HAP-1 (cell line): ENCODE data around the gene POLRMT.
"Not testable (repeated sequence)": the region's sequence is repeated elsewhere in the genome, so short reads cannot be mapped to it uniquely, and the experiment has no call there.

Experiments used
- DNase-seq, 2 experiments: peaks; one replicate each; pipeline ENCODE4 v3.0.0-alpha.2; 2016 to 2020; ENCODE audit warnings: low spot score in 2 of 2
- H3K27me3 ChIP-seq: fragments of 250-450 bp; sonication (Bioruptor Pico); 2 replicates; pipeline ENCODE4 v1.5.1; 2020; ENCODE audit warnings: low read depth, mild to moderate bottlenecking, moderate library complexity
- H3K36me3 ChIP-seq: fragments of 250-450 bp; sonication (Bioruptor Pico); replicated peaks from 2 replicates; pipeline ENCODE4 v1.5.1; 2020; ENCODE audit warnings: mild to moderate bottlenecking
- H3K4me1 ChIP-seq: fragments of 250-450 bp; sonication (Bioruptor Pico); 2 replicates; pipeline ENCODE4 v1.5.1; 2020; ENCODE audit warnings: mild to moderate bottlenecking
- H3K4me3 ChIP-seq: fragments of 250-450 bp; sonication (Bioruptor Pico); 2 replicates; pipeline ENCODE4 v1.5.1; 2020; ENCODE audit warnings: mild to moderate bottlenecking, moderate library complexity
- H3K9me3 ChIP-seq: fragments of 250-450 bp; sonication (Bioruptor Pico); 2 replicates; pipeline ENCODE4 v1.5.1; 2020; ENCODE audit warnings: mild to moderate bottlenecking, moderate library complexity
- in situ Hi-C: fragments of 300-500 bp; cut with MboI; formaldehyde crosslinking; loops from 3 replicates; pipeline ENCODE4 v1.14.3; 2020; ENCODE audit warnings: low sequenced_read_pairs, inconsistent platforms, mixed read lengths

POLRMT gene

GRCh38 chr19:674282-675151 is 41.2 kb upstream of the POLRMT start:
- no peaks in the 10 kb centered on the region for H3K36me3 ChIP-seq
- in situ Hi-C loops: no loop called here
- peaks cover 16% of the 10 kb centered on the region for H3K27me3 ChIP-seq
- no peaks in the 10 kb centered on the region; the same call in 1 of the 2 replicates for H3K4me1 ChIP-seq
- no peaks in the 10 kb centered on the region; the same call in 1 of the 2 replicates for H3K9me3 ChIP-seq
- no peak for DNase-seq
- H3K4me3 ChIP-seq: no peak overlapping the region

- Histone ChIP-seq H3K4me1 (no peaks in the 10 kb centered on the region), H3K4me3 (no peak overlapping the region), H3K27me3 (peaks cover 6% of the 10 kb centered on the region), H3K36me3 (no peaks in the 10 kb centered on the region), H3K9me3 (peaks cover 11% of the 10 kb centered on the region)
- DNase-seq: no peak
- in situ Hi-C loops: no loop called here
These were observed 37.3 kb upstream of the POLRMT start for GRCh38 chr19:670609-671075.

DNA sequence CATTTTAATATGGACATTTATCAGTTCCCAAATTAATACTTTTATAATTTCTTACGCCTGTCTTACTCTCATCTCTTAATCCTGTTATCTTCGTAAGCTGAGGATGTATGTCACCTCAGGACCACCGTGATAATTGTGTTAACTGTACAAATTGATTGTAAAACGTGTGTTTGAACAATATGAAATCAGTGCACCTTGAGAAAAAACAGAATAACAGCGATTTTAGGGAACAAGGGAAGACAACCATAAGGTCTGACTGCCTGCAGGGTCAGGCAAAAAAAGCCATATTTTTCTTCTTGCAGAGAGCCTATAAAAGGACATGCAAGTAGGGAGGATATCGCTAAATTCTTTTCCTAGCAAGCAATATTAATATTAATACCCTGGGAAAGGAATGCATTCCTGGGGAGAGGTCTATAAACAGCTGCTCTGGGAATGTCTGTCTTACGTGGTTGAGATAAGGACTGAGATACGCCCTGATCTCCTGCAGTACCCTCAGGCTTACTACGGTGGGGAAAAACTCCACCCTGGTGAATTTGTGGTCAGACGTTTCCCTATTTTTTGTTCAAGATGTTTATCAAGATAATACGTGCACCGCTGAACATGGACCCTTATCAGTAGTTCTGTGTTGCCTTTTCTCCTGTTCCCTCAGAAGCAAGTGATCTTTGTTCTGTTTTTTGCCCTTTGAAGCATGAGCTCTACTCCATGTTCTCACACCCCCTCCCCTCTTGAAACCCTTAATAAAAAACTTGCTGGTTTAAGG is 35.5 kb upstream of the POLRMT start:
- peaks cover 11% of the 10 kb centered on the region for H3K9me3 ChIP-seq
- not testable (repeated sequence) for H3K27me3 ChIP-seq, H3K36me3 ChIP-seq, H3K4me3 ChIP-seq, H3K4me1 ChIP-seq, DNase-seq
- in situ Hi-C loops: loop anchor here (5.0 kb wide), 1 partner anchor 63 kb away; no protein-coding TSS in a partner anchor

DNA sequence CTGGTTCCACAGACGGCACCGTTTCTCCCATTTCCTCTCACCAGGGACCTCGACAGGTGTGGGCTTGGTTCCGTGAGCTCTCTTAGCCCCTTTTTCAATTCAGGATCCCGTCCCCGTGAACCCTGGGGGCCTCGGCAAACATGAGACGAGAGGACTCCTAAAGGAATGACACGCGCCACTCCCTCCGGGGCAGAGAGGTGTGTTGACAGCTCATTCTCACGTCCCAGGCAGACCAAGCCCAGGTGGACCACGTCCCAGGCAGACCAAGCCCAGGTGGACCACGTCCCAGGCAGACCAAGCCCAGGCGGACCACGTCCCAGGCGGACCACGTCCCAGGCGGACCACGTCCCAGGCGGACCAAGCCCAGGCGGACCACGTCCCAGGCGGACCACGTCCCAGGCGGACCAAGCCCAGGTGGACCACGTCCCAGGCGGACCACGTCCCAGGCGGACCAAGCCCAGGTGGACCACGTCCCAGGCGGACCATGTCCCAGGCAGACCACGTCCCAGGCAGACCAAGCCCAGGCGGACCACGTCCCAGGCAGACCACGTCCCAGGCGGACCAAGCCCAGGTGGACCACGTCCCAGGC is 33.7 kb upstream of the POLRMT start:
- in situ Hi-C loops: loop anchor here (5.0 kb wide), 1 partner anchor 65 kb away; no protein-coding TSS in a partner anchor
- H3K9me3 ChIP-seq: peaks cover 11% of the 10 kb centered on the region

DNA sequence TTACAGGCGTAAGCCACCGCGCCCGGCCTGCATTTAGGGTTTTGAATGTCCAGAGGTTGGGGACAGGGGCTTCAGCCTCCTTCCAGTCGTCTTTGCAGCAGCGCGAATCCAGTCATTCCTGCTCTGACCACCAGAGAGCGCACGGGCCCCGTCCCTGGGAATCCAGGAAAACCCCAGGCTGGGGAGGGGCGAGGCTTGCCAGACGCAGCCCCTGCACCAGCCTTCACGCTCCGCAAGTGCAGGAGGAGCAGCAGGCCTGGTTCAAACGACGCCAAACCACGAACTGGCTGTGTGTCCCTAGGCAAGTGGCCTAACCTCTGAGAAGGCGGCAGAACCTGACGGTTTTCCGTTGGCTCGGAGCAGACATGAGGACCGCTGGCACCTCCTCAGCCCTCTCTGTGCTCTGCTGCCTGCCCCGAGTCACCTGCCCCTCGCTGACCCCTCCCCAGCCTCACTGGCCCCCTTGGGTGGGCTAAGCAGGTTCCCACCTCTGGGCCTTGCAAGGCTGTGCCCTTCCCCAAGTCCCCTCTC is 31.6 kb upstream of the POLRMT start:
- no peaks in the 10 kb centered on the region for H3K27me3 ChIP-seq
- peaks cover 12% of the 10 kb centered on the region for H3K4me1 ChIP-seq
- no peak overlapping the region for H3K4me3 ChIP-seq
- in situ Hi-C loops: loop anchor here (5.0 kb wide), 1 partner anchor 67 kb away; no protein-coding TSS in a partner anchor
- peaks cover 26% of the 10 kb centered on the region for H3K36me3 ChIP-seq
- H3K9me3 ChIP-seq: peaks cover 11% of the 10 kb centered on the region
- DNase-seq: peak; percentile 82 to 97

More for the DNA sequence above, 33.7 kb upstream of the POLRMT start:
- not testable (repeated sequence) for H3K4me1 ChIP-seq, H3K36me3 ChIP-seq, H3K4me3 ChIP-seq, DNase-seq, H3K27me3 ChIP-seq

DNA sequence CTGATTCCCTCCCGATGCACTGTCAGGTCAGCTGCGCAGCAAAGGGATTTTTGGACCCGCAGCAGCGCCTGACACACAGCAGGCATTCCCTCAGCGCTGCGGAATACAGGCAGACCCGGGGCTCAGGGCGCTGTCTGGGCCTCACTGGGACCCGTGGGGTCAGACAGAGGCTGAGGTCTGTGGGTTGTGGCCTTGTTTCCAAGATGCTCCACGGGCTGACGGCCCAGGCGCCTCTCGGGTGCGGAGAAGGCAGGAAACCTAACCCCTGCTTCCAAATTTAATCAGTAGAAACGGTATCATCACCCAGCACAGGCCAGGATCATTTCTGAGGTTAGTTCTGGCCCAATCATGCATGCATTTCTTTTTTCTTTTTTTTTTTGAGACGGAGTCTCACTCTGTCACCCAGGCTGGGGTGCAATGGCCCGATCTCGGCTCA is 30.4 kb upstream of the POLRMT start:
- in situ Hi-C loops: no loop called here
- Histone ChIP-seq H3K9me3 (peaks cover 4% of the 10 kb centered on the region; the same call in 1 of the 2 replicates), H3K4me3 (peak overlapping the region; percentile 28), H3K4me1 (peaks cover 12% of the 10 kb centered on the region), H3K36me3 (peaks cover 32% of the 10 kb centered on the region), H3K27me3 (no peaks in the 10 kb centered on the region)
- DNase-seq: no peak

- H3K4me1 ChIP-seq: peaks cover 12% of the 10 kb centered on the region
- peak within 1 kb of the TSS; percentile 86 for H3K4me3 ChIP-seq
- peak; percentile 87 to 96 for DNase-seq
- H3K27me3 ChIP-seq: no peaks in the 10 kb centered on the region
- H3K36me3 ChIP-seq: peaks cover 38% of the 10 kb centered on the region
- in situ Hi-C loops: no loop called here
- H3K9me3 ChIP-seq: peaks cover 2% of the 10 kb centered on the region; the same call in 1 of the 2 replicates
These were observed 29.8 kb upstream of the POLRMT start, which contains the start of gene RNF126 for GRCh38 chr19:662962-663681. RNF126 (minus strand) TSS chr19:663214; CDS start chr19:663121, 93 bp downstream.

DNA sequence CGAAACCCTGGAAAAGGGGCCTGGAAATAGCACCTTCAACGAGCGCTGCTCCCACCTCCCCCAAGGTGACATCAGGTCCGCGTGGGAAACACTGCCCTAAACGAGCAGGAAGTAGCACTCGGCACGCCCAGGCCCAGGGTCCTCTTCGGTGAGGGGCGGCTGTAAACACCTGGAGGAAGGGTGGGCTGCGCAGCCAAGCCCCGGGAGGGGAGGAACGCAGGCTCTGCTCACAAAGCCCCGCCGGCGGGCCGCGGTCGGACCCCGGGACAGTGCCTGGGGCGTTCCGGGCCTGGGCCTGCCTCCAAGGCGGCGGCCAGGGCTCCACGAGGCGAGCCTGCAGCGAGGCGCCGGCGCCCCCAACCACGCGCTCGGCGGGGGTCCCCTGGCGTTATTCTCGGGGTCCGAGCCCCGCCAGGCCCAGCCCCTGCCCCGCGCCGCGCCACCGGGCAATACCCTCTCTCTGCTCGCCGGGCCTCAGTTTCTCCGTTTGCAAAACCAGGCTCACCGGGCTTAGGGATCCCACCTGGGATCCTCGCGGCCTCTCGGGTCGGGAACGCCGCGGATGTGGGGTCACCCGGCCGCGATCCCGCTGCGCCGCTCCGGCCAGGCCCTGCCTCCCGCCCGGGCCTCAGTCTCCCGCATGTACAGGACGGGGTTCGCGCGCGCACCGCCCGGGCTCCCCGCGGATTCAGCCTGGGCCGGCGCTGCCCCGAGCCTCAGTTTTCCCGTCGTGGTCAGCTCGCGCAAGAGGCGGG is 29.0 kb upstream of the POLRMT start:
- DNase-seq: peak; percentile 30 to 75
- H3K4me1 ChIP-seq: peaks cover 12% of the 10 kb centered on the region
- peaks cover 45% of the 10 kb centered on the region for H3K36me3 ChIP-seq
- H3K4me3 ChIP-seq: peak overlapping the region; percentile 86
- peaks cover 2% of the 10 kb centered on the region; the same call in 1 of the 2 replicates for H3K9me3 ChIP-seq
- H3K27me3 ChIP-seq: no peaks in the 10 kb centered on the region
- in situ Hi-C loops: no loop called here

- H3K36me3 ChIP-seq: peaks cover 51% of the 10 kb centered on the region
- peaks cover 2% of the 10 kb centered on the region; the same call in 1 of the 2 replicates for H3K9me3 ChIP-seq
- peaks cover 12% of the 10 kb centered on the region for H3K4me1 ChIP-seq
- no peak for DNase-seq
- peak overlapping the region; percentile 86 for H3K4me3 ChIP-seq
- in situ Hi-C loops: no loop called here
- no peaks in the 10 kb centered on the region for H3K27me3 ChIP-seq
These were observed 28.3 kb upstream of the POLRMT start for GRCh38 chr19:661427-662196.

- no peak for DNase-seq
- no peaks in the 10 kb centered on the region for H3K27me3 ChIP-seq
- peak overlapping the region; percentile 86 for H3K4me3 ChIP-seq
- in situ Hi-C loops: no loop called here
- H3K36me3 ChIP-seq: peaks cover 56% of the 10 kb centered on the region
- no peaks in the 10 kb centered on the region for H3K9me3 ChIP-seq
- peaks cover 12% of the 10 kb centered on the region for H3K4me1 ChIP-seq
These were observed 27.6 kb upstream of the POLRMT start for GRCh38 chr19:660793-661426.
